H1 (cell line): ENCODE results near the gene KLK4. TPM values are rescaled to one million over a fixed set of nuclear protein-coding genes. Genes with fewer than 3 reads are reported as not detected.

Experiments
- ATF3 ChIP-seq: IDR thresholded peaks from 2 replicates; pipeline ENCODE4 v1.6.1; 2011; ENCODE audit warnings: low read depth, mild to moderate bottlenecking, low read length; ENCODE audit not compliant: insufficient read depth
- CEBPB ChIP-seq: IDR thresholded peaks from 2 replicates; pipeline ENCODE4 v1.6.1; 2012; ENCODE audit warnings: low read depth, low read length
- GABPA ChIP-seq: IDR thresholded peaks from 2 replicates; pipeline ENCODE4 v1.6.1; 2011; ENCODE audit warnings: mild to moderate bottlenecking, low read length, moderate library complexity, borderline replicate concordance; ENCODE audit not compliant: insufficient read depth
- POLR2AphosphoS5 ChIP-seq: IDR thresholded peaks from 2 replicates; pipeline ENCODE4 v1.6.1; 2011; ENCODE audit warnings: low read depth, low read length
- RAD21 ChIP-seq, 2 experiments: IDR thresholded peaks in 1 of 2; conservative IDR thresholded peaks in 1 of 2; 2 replicates each; pipeline ENCODE4 v1.6.1; 2011; ENCODE audit warnings: low read depth in 2 of 2, low read length in 2 of 2, improper control_type of control experiment in 1 of 2, inconsistent platforms in 1 of 2, mild to moderate bottlenecking in 1 of 2, moderate library complexity in 1 of 2
- SIX5 ChIP-seq: IDR thresholded peaks from 2 replicates; pipeline ENCODE4 v1.6.1; 2011; ENCODE audit warnings: mild to moderate bottlenecking, low read depth, low read length
- polyA plus RNA-seq, 7 experiments: library from polyadenylated mRNA; depleted of rRNA in 3 of 7; stranded (reverse) in 5 of 7; unstranded in 2 of 7; fragments of >200 nt in 5 of 7; fragments of 200-250 nt in 2 of 7; gene quantifications; 1 replicate in 5 of 7; 2 replicates in 1 of 7; 4 replicates in 1 of 7; pipeline versions ENCODE4 v1.2.1 to v1.2.3, GENCODE V29; 2011 to 2013; ENCODE audit warnings: missing spikeins in 2 of 7, mixed read lengths in 2 of 7
- total RNA-seq: library from RNA; stranded (reverse); fragmentation: NEBNext Ultra II Directional; extraction: Animal tissue kit (Norgen Biotek cat#: 25700); gene quantifications from 2 replicates; pipeline ENCODE4 v1.2.1, GENCODE V29; 2021

Gene KLK4
- total and polyA plus RNA-seq, 2 of the 8 experiments (the other 6 are each of a cell fraction or from before 2014, with no cell fraction given): 0.44 TPM; not detected in 1

GRCh38 chr19:50932018-50932689, 21.0 kb upstream of the KLK4 start (continued):
- TF ChIP-seq SIX5 (no peak), CEBPB (no peak), ATF3 (no peak), GABPA (no peak), POLR2AphosphoS5 (no peak), RAD21 (IDR thresholded peaks at IDR 0.05 in 1 of 2, conservative IDR thresholded peaks at IDR 0.05 in 1 of 2; ENCODE audit: low read depth in 2 of 2, low read length in 2 of 2) (no peak)
